ENCODE results near the gene RET.

RET gene

GRCh38 chr10:43044961-43045621, 31.8 kb upstream of the RET start:
- DNase-seq (ENCODE audit: low read depth): no peak

GRCh38 chr10:43045631-43046287, 31.1 kb upstream of the RET start:
- no peak for DNase-seq (ENCODE audit: low read depth)

GRCh38 chr10:43046288-43046991, 30.4 kb upstream of the RET start:
- no peak for DNase-seq (ENCODE audit: low read depth)

GRCh38 chr10:43047288-43047970, 29.4 kb upstream of the RET start:
- no peak for DNase-seq (ENCODE audit: low read depth)

- no peak for DNase-seq (ENCODE audit: low read depth)
Observed at GRCh38 chr10:43048301-43049051, 28.4 kb upstream of the RET start.

- no peak for DNase-seq (ENCODE audit: low read depth)
Observed at GRCh38 chr10:43049081-43049551, 27.8 kb upstream of the RET start.

- DNase-seq (ENCODE audit: low read depth): no peak
Observed at GRCh38 chr10:43050011-43050410, 26.9 kb upstream of the RET start.

GRCh38 chr10:43053825-43054224, 23.0 kb upstream of the RET start:
- no peak for DNase-seq (ENCODE audit: low read depth)

- DNase-seq (ENCODE audit: low read depth): no peak
Observed at GRCh38 chr10:43054593-43054992, 22.3 kb upstream of the RET start.

GRCh38 chr10:43055217-43055616, 21.7 kb upstream of the RET start:
- no peak for DNase-seq (ENCODE audit: low read depth)

GRCh38 chr10:43055991-43056567, 20.8 kb upstream of the RET start:
- DNase-seq (ENCODE audit: low read depth): no peak

- no peak for DNase-seq (ENCODE audit: low read depth)
Observed at GRCh38 chr10:43056568-43057011, 20.3 kb upstream of the RET start.

GRCh38 chr10:43057231-43057711, 19.6 kb upstream of the RET start:
- DNase-seq (ENCODE audit: low read depth): no peak

GRCh38 chr10:43057831-43058340, 19.0 kb upstream of the RET start:
- DNase-seq (ENCODE audit: low read depth): no peak

GRCh38 chr10:43058716-43059335, 18.0 kb upstream of the RET start:
- no peak for DNase-seq (ENCODE audit: low read depth)

- no peak for DNase-seq (ENCODE audit: low read depth)
Observed at GRCh38 chr10:43059336-43059720, 17.5 kb upstream of the RET start.

GRCh38 chr10:43059828-43060227, 17.0 kb upstream of the RET start:
- DNase-seq (ENCODE audit: low read depth): no peak

GRCh38 chr10:43060291-43060690, 16.6 kb upstream of the RET start:
- DNase-seq (ENCODE audit: low read depth): no peak

GRCh38 chr10:43061331-43061730, 15.5 kb upstream of the RET start:
- DNase-seq (ENCODE audit: low read depth): no peak

- no peak for DNase-seq (ENCODE audit: low read depth)
Observed at GRCh38 chr10:43061760-43062159, 15.1 kb upstream of the RET start.

All from fibroblast of gingiva (primary cell).